MM.1S (cell line): ENCODE measurements around the gene SMIM43.

Experiments
- EZH2 ChIP-seq: fragments of 300-600 bp; sonication (generic); optimal IDR thresholded peaks from 2 replicates; pipeline ENCODE3; 2017; ENCODE audit warnings: low read depth, mild to moderate bottlenecking, antibody characterized with exemption, low read length, mixed read lengths
- TF ChIP-seq, protein P1 (sequence below): fragments of 300-600 bp; sonication (generic); IDR thresholded peaks from 2 replicates; pipeline ENCODE4 v1.5.1; 2016; ENCODE audit warnings: antibody characterized with exemption, low read length, mixed read lengths

DNA sequence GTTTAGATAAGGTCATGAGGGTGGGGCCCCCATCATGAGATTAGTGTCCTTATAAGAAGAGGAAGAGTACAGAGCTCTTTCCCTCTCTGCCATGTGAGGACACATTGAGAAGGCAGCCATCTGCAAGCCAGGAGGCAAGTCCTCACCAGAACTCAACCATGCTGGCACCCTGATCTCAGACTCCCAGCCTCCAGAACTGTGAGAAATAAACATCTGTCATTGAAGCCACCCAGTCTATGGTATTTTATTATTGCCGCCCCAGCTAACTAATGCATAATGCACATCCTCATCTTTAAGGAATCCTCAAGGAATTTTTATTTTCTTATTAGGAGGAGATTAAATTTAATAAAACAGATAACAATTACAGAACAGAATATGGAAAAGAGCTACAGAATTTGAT is 19.4 kb upstream of the SMIM43 start:
- TF ChIP-seq, protein P1, sequence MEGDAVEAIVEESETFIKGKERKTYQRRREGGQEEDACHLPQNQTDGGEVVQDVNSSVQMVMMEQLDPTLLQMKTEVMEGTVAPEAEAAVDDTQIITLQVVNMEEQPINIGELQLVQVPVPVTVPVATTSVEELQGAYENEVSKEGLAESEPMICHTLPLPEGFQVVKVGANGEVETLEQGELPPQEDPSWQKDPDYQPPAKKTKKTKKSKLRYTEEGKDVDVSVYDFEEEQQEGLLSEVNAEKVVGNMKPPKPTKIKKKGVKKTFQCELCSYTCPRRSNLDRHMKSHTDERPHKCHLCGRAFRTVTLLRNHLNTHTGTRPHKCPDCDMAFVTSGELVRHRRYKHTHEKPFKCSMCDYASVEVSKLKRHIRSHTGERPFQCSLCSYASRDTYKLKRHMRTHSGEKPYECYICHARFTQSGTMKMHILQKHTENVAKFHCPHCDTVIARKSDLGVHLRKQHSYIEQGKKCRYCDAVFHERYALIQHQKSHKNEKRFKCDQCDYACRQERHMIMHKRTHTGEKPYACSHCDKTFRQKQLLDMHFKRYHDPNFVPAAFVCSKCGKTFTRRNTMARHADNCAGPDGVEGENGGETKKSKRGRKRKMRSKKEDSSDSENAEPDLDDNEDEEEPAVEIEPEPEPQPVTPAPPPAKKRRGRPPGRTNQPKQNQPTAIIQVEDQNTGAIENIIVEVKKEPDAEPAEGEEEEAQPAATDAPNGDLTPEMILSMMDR: no peak
- TF ChIP-seq EZH2: no peak
